A549 (cell line): ENCODE results near the gene DACH1.

Experiments
- CEBPB ChIP-seq, 2 experiments: fragments of >200 bp in 1 of 2; sonication (Bioruptor Twin) in 1 of 2; formaldehyde crosslinking in 1 of 2; IDR thresholded peaks; 2 replicates each; pipeline ENCODE4 v1.6.1; 2012 to 2016
- CHD2 ChIP-seq: fragments of 150-350 bp; IDR thresholded peaks from 2 replicates; pipeline ENCODE4 v1.6.1; 2014; ENCODE audit warnings: low read length; ENCODE audit not compliant: partially characterized antibody
- POLR2A ChIP-seq: IDR thresholded peaks from 2 replicates; pipeline ENCODE4 v1.6.1; 2012; ENCODE audit warnings: mild to moderate bottlenecking, low read length
- SREBF2 ChIP-seq: fragments of 450-650 bp; IDR thresholded peaks from 2 replicates; pipeline ENCODE4 v1.6.1; 2014; ENCODE audit warnings: mild to moderate bottlenecking, moderate library complexity
- TF ChIP-seq, protein P1 (sequence below): fragments of 250-450 bp; sonication (Bioruptor Pico); IDR thresholded peaks from 2 replicates; pipeline ENCODE4 v1.5.0; 2021; ENCODE audit warnings: mild to moderate bottlenecking, moderate library complexity, borderline replicate concordance
- TF ChIP-seq, protein P2 (sequence below): fragments of >200 bp; sonication (Bioruptor Twin); formaldehyde crosslinking; IDR thresholded peaks from 3 replicates; pipeline ENCODE4 v1.5.1; 2016

DNA sequence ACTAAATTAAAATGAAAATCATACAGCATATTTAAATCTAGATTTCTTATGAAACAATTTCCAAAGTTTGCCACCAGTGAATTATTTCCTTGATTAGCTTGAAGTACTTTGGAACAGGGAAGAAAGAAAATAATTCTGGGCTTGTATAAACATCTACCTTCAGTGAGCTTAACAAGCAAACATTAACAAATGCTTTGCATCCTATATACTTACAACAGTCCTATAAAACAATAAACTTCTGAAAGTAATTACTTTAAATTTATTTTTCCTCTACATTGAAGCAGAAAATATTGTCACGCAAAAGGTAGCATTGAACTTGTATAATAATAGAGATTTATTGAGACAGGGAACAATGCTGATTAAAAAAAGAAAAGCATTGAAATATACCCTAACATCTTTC, 164.8 kb downstream of the DACH1 start:
- TF ChIP-seq, protein P1, sequence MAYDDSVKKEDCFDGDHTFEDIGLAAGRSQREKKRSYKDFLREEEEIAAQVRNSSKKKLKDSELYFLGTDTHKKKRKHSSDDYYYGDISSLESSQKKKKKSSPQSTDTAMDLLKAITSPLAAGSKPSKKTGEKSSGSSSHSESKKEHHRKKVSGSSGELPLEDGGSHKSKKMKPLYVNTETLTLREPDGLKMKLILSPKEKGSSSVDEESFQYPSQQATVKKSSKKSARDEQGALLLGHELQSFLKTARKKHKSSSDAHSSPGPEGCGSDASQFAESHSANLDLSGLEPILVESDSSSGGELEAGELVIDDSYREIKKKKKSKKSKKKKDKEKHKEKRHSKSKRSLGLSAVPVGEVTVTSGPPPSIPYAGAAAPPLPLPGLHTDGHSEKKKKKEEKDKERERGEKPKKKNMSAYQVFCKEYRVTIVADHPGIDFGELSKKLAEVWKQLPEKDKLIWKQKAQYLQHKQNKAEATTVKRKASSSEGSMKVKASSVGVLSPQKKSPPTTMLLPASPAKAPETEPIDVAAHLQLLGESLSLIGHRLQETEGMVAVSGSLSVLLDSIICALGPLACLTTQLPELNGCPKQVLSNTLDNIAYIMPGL: no peak
- TF ChIP-seq CEBPB (IDR thresholded peaks at IDR 0.05): no peak
- TF ChIP-seq CHD2: no peak
- TF ChIP-seq, protein P2, sequence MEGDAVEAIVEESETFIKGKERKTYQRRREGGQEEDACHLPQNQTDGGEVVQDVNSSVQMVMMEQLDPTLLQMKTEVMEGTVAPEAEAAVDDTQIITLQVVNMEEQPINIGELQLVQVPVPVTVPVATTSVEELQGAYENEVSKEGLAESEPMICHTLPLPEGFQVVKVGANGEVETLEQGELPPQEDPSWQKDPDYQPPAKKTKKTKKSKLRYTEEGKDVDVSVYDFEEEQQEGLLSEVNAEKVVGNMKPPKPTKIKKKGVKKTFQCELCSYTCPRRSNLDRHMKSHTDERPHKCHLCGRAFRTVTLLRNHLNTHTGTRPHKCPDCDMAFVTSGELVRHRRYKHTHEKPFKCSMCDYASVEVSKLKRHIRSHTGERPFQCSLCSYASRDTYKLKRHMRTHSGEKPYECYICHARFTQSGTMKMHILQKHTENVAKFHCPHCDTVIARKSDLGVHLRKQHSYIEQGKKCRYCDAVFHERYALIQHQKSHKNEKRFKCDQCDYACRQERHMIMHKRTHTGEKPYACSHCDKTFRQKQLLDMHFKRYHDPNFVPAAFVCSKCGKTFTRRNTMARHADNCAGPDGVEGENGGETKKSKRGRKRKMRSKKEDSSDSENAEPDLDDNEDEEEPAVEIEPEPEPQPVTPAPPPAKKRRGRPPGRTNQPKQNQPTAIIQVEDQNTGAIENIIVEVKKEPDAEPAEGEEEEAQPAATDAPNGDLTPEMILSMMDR: no peak
- TF ChIP-seq POLR2A: no peak
- TF ChIP-seq SREBF2: no peak
